Activated B cell treated with CpG ODN at 0.5 μM for 24 hours (primary cell): Measurements from ENCODE around the gene KISS1R. TPM values are rescaled to one million over a fixed set of nuclear protein-coding genes. Genes with fewer than 3 reads are reported as not detected.

Experiments used
- ATAC-seq: fragments of 200-7000 bp; cut with Tn5 transposase; one replicate; pipeline ENCODE4 v1.10.0; 2021; ENCODE audit warnings: low read depth, mild to moderate bottlenecking, moderate library complexity
- CTCF ChIA-PET: fragments of 350-600 bp; sonication (Branson Sonifier 250); formaldehyde crosslinking; loops from one replicate; lab custom pipeline; 2021; ENCODE audit warnings: antibody characterized with exemption; lab: Charles Lee
- POLR2A ChIA-PET: fragments of 350-600 bp; sonication (Branson Sonifier 250); formaldehyde crosslinking; loops from one replicate; lab custom pipeline; 2021; ENCODE audit warnings: antibody characterized with exemption; lab: Charles Lee
- DNase-seq: peaks from one replicate; pipeline ENCODE4 v3.0.0; 2022
- H3K27ac Mint-ChIP-seq: one replicate; pipeline ENCODE4 v1.8.0; 2020; ENCODE audit warnings: mixed read lengths
- H3K27me3 Mint-ChIP-seq: one replicate; pipeline ENCODE4 v1.8.0; 2021; ENCODE audit warnings: mixed read lengths
- H3K36me3 Mint-ChIP-seq: one replicate; pipeline ENCODE4 v1.8.0; 2021; ENCODE audit warnings: low read depth, mixed read lengths
- H3K4me1 Mint-ChIP-seq: one replicate; pipeline ENCODE4 v1.8.0; 2021; ENCODE audit warnings: mixed read lengths
- H3K4me3 Mint-ChIP-seq: one replicate; pipeline ENCODE4 v1.8.0; 2020; ENCODE audit warnings: mild to moderate bottlenecking, mixed read lengths
- H3K9me3 Mint-ChIP-seq: one replicate; pipeline ENCODE4 v1.8.0; 2020; ENCODE audit warnings: mixed read lengths
- intact Hi-C: fragments of 100-400 bp; cut with micrococcal nuclease; formaldehyde crosslinking; loops from one replicate; pipeline ENCODE4 v1.15.1; 2024
- total RNA-seq: library from RNA; stranded (reverse); gene quantifications from 2 replicates; pipeline ENCODE4 v1.2.3, GENCODE V29; 2022
- TF ChIP-seq, protein P1 (sequence below): fragments of 200-600 bp; IDR thresholded peaks from one replicate; pipeline ENCODE4 v1.8.0; 2022; ENCODE audit warnings: antibody characterized with exemption, mild to moderate bottlenecking

Gene KISS1R
- total RNA-seq: 0.49 TPM in 2 replicates

DNA sequence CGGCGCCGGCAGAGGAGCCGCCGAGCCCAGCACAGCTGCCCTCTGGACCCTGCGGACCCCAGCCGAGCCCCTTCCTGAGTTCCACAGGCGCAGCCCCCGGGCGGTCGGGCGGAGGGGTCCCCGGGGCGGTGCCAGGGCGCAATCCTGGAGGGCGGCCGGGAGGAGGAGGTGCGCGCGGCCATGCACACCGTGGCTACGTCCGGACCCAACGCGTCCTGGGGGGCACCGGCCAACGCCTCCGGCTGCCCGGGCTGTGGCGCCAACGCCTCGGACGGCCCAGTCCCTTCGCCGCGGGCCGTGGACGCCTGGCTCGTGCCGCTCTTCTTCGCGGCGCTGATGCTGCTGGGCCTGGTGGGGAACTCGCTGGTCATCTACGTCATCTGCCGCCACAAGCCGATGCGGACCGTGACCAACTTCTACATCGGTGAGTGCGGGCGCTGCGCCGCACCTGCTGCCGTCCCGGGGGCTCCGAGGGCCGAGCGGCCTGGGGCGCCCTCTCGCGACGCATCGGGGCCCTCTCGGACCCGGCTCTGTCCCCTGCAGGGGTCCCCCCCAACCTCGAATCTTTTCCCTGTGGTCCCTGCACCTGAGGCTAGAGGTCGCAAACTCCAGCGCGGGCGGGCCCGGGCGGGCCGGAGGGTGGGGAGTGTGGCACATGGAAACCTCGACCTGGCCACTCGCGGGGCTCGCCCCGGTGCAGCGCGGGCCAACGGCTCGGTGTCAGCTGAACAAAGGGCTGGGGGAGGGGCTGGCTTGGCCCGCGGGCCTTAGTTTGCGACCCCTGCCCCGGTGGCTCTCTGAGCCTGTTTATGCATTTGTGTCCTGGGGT, at the start of gene KISS1R:
TSS of gene KISS1R (plus strand) at position 11 of the 829 bp plus-strand sequence. CDS start at position 181, 170 bp downstream.
- H3K36me3 Mint-ChIP-seq: no peaks in the 10 kb centered on the region
- peak within 1 kb of the TSS; percentile 64 for H3K4me3 Mint-ChIP-seq
- no peaks in the 10 kb centered on the region for H3K9me3 Mint-ChIP-seq
- ATAC-seq (peak; percentile 34), DNase-seq (peak; percentile 71)
- POLR2A ChIA-PET: interaction anchor here (0.8 to 3.3 kb wide), 3 partner anchors 8 to 54 kb away, joined by 5 to 12 read pairs (median 10); no protein-coding TSS in a partner anchor
- H3K27ac Mint-ChIP-seq: no peak within 1 kb of the TSS
- H3K4me1 Mint-ChIP-seq: peaks cover 31% of the 10 kb centered on the region
- TF ChIP-seq, protein P1, sequence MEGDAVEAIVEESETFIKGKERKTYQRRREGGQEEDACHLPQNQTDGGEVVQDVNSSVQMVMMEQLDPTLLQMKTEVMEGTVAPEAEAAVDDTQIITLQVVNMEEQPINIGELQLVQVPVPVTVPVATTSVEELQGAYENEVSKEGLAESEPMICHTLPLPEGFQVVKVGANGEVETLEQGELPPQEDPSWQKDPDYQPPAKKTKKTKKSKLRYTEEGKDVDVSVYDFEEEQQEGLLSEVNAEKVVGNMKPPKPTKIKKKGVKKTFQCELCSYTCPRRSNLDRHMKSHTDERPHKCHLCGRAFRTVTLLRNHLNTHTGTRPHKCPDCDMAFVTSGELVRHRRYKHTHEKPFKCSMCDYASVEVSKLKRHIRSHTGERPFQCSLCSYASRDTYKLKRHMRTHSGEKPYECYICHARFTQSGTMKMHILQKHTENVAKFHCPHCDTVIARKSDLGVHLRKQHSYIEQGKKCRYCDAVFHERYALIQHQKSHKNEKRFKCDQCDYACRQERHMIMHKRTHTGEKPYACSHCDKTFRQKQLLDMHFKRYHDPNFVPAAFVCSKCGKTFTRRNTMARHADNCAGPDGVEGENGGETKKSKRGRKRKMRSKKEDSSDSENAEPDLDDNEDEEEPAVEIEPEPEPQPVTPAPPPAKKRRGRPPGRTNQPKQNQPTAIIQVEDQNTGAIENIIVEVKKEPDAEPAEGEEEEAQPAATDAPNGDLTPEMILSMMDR: no peak
- intact Hi-C loops: loop anchor here (1.0 kb wide), 3 partner anchors 8 to 54 kb away; partner anchors contain the start of genes MED16 and RNU6-9
- CTCF ChIA-PET: interaction anchor here (0.9 to 1.3 kb wide), 1 partner anchor 54 kb away, joined by 4 to 7 read pairs; no protein-coding TSS in a partner anchor
- H3K27me3 Mint-ChIP-seq: no peaks in the 10 kb centered on the region

GRCh38 chr19:867855-868457, 49.2 kb upstream of the KISS1R start:
- no peak overlapping the region for H3K27ac Mint-ChIP-seq
- ATAC-seq (no peak), DNase-seq (no peak)
- no peak overlapping the region for H3K4me3 Mint-ChIP-seq
- no peaks in the 10 kb centered on the region for H3K9me3 Mint-ChIP-seq
- H3K4me1 Mint-ChIP-seq: peaks cover 17% of the 10 kb centered on the region
- CTCF ChIA-PET: no interaction called here
- H3K27me3 Mint-ChIP-seq: no peaks in the 10 kb centered on the region
- H3K36me3 Mint-ChIP-seq: peaks cover 34% of the 10 kb centered on the region
- POLR2A ChIA-PET: no interaction called here
- TF ChIP-seq, protein P1: no peak
- intact Hi-C loops: no loop called here

DNA sequence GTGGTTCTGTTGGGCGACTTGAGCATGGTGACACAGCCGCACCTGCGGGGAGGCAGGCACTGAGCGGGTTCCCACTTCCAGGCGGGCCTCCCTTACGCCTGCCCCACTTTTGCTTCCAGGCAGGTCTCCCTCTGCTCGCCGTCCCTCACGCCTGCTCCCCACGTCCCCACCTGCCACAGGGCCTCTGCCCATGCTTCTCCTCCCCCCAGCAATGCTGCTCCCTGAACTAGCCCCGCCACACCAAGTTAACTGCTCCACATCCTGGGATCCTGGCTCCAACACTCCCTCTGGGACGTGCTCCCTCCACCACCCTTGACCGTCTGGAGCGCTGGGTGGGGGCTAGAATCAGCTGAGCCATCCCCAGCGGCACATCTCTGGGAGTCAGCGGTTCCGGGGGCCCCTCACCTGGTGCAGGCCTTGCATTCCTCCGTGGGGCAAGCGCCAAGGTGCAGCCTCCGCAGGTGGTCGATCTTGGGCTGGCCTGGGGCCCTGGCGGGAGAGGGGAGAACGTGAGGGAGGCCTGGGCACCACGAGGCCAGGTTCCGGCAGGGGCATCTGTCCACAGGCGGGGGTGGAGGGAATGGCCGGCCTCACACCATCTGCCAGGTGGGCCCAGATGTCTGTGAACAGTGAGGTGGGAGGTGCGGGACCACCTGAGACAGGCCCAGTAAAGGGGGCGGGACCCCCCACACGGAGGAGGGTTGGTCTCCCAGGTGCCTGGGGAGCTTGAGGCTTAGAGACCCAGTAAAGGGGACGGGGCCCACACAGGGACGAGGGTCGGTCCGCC, 48.5 kb upstream of the KISS1R start:
- ChIA-PET CTCF (no interaction called here), POLR2A (no interaction called here)
- H3K9me3 Mint-ChIP-seq: no peaks in the 10 kb centered on the region
- H3K27me3 Mint-ChIP-seq: no peaks in the 10 kb centered on the region
- intact Hi-C loops: no loop called here
- no peak overlapping the region for H3K4me3 Mint-ChIP-seq
- H3K27ac Mint-ChIP-seq: no peak overlapping the region
- ATAC-seq (no peak), DNase-seq (no peak)
- H3K36me3 Mint-ChIP-seq: peaks cover 36% of the 10 kb centered on the region
- H3K4me1 Mint-ChIP-seq: peaks cover 11% of the 10 kb centered on the region
- TF ChIP-seq, protein P1: no peak

DNA sequence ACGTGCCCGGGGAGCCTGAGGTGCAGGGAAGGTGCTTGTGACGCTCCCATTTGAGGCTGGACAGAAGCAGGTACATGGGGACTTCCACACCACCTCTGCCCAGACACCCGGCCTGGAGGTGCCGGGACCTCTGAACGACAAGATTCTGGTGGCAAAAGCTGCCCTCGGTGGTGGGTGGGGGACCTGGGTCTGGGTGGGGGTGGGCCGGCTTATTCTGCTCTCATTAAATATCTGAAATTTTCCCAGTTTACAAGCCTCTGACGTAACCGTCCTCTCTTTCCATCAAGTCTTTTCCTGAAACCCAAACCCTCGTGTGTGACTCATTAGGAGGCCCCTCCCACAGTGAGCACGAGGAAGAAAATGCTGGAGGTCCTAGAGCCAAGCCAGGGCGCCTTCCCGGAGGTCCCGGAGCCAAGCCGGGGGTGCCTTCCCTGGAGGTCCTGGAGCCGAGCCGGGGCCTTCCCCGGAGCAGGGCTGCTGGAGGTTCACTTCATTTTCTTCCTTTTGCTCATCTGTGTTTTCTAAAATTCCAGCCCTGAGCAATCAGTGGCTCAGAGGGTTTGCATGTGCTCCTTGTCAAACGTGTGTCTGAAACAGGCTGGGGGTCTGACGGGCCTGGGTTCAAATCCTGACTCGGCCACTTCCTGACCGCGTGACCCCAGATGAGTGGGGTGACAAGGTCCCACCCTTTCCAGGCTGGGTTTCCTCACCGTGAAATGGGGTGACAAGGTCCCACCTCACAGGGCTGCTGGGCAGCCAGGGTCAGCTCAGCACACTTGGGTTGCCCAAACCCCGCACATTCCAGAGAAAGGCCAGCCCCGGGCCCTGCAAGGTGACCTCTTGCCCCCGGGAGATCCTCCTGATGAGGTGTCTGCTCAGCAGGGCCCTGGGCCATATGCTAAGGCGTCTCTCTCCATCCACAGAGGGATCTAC, 47.6 kb upstream of the KISS1R start:
- ATAC-seq (no peak), DNase-seq (no peak)
- ChIA-PET POLR2A (interaction anchor here (0.6 kb wide), 1 partner anchor 36 kb away, joined by 3 read pairs; no protein-coding TSS in a partner anchor), CTCF (no interaction called here)
- Mint-ChIP-seq H3K4me3 (no peak overlapping the region), H3K27ac (no peak overlapping the region), H3K27me3 (no peaks in the 10 kb centered on the region), H3K4me1 (peaks cover 8% of the 10 kb centered on the region), H3K9me3 (no peaks in the 10 kb centered on the region), H3K36me3 (peaks cover 37% of the 10 kb centered on the region)
- TF ChIP-seq, protein P1: no peak
- intact Hi-C loops: no loop called here
